GM18508 (cell line): ENCODE data around the gene KCTD3.
A peak's percentile ranks its signal among the peaks of the same experiment; 100 is the strongest.

Experiments used
- ATAC-seq: cut with Tn5 transposase; IDR thresholded peaks from one replicate; pipeline ENCODE4 v1.9.1; 2021; ENCODE audit warnings: moderate number of reproducible peaks; ENCODE audit not compliant: insufficient read depth, unreplicated experiment

Gene KCTD3

DNA sequence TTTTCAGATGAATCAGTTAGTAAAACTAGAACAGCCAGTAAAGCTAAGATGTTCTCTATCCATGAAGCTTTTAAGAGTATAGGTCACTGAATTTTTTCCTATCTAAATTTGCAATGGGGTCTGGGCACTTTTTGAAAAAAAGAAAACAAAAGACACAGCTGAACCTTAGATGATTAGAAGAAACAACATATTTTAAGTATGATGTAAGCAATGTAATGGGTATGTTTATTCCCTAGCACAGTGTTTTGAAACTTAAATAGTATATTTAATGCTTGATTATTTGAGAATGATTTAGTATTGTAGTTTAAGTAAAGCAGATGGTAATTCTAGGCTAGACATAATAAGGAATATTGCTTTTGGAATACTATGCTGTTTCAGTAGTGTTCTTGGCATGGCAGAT, 36.2 kb downstream of the KCTD3 start:
- ATAC-seq = no peak

DNA sequence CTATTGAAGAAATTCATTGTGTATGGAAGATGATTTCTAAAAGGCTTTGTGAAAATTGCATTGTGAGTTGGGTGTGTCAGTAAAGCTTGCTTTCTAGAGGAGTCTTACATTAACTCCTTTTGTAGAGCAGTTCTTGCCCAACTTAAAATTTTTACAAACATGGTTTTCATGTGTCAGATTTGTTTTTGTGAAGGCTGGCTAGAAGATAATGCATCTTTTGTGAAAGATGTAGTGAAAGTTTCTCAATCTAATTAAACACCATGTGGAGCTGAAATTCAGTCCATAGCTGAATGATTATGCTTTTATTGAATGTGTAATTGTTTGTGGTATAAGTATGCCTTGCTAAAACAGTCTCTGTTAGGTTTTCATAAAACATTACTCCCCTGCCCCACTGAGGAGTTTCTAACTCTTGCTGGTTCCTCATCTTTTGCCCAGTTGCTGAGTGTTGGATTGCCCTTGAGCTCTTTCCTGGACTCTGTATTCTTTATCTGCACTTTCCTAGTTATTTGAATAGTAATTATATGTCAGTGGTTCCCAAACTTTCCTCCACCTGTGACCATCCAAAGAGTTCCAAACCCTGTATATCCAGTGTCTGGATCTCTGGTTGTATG, 38.0 kb downstream of the KCTD3 start:
- no peak for ATAC-seq

DNA sequence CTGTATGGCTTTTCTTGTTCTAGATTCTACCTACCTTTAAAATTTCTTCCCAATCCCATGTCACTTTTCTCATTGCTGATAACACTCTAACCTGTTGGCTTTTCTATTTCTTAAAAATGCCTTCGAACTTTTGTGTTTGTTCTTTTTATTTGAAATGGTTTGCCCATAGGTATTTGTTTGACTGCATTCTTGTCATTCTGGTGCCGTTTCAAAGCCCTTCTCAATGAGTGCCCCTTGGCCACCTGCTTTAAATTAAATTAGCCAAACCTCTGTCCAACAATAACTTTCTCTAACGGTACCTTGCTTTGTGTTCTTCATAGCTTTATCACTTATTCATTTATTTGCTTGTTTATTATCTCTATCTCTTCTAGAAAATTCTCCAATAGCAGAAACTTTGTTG, 38.9 kb downstream of the KCTD3 start:
- no peak for ATAC-seq

DNA sequence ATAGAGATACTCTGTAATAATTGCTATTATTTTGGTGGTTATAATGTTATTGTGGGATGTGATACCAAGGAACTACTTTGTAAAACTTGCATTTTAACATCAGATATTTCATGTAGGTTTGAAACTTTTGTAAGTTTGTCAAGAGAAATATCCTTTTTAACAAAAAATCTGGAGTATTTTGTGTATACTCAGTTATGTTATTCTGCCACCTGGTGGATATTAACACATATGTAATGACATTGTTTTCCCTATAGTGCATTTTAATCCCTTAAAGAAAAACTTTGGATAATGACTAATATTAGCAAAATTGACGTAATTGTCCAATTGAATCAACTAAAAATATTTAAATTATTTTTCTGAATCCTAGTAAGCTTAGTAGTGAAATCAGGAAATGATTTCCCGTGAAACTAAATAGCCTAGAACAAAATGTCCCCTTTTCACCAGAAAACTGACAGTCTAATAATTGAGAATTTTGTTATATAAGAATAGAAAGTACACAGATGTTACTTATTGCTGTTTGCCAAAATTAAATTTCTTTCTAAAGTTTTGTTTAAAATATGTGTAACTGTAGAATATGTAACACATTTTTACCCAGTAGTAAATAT, 39.6 kb downstream of the KCTD3 start:
- peak; percentile 59 for ATAC-seq

DNA sequence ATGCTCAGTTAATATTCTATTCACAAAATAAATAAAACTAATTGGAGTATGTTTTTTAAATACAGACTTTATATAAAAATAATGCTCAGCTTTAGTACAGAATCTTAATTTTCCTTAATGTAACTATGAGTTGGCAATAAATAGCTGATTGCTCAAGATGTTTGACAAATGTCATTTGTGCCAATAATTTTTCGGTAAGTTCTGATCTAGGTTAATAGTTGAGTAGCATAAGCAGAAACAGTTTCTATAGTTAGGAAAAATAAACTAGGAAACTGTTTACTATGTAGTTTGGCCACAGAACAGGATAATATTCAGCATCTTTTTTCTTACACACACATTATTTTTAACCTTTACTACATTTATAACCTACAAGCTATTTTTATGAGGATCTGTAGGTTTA, 40.3 kb downstream of the KCTD3 start:
- ATAC-seq = no peak

DNA sequence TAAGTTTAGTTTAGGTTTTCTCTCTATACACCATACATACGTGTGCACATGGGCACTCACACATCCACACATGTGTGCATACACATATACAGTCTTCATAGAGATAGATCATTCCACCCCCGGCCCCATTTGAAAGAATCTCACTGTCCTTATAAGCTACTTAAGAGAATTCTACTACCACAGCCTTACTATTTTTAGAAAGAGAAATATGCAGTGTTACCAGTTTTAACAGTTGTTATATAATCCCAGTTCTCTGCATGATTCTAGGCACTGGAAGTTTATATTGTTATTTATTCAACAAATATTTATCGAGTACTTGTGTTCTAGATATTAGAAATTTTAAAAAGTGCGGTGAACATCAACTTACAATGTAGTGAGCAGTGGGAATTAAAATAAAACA, 41.5 kb downstream of the KCTD3 start:
- no peak for ATAC-seq

DNA sequence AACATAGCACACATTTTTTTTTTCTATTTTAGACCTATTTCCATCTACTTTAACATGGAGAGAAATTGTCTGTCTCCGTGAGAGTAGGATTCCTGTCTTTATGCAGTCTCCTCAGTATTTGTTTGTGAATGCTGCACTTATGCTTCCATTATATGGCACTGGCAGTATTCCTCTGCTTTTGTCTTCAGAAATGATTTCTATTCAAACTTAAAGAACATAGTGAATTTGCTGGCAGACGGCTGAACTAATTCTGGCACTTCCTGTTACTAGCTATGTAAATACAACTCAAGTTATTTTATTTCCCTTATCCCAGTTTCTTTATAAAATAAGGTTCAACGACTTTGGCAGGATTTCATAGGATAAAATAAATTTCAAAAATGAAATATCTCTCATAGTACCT, 45.3 kb downstream of the KCTD3 start:
- no peak for ATAC-seq

DNA sequence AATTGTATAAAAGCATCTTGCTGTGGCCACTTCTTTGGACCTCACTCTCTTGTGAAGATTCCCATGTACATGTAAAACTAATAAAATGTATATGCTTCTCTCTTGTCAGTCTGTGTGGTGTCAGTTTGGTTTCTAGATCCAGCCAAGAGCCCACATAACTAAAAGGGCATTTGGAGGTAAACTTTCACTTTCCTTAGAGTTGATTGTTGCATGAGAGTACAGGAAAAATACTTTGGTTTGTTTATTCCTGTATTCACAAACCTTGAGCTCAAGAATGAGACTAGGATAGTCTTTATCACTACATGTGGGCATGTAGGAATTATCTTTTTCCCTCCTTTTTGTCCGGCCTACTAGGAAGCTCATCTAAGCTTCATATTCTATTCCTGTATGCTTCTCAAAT, 50.9 kb downstream of the KCTD3 start:
- no peak for ATAC-seq

DNA sequence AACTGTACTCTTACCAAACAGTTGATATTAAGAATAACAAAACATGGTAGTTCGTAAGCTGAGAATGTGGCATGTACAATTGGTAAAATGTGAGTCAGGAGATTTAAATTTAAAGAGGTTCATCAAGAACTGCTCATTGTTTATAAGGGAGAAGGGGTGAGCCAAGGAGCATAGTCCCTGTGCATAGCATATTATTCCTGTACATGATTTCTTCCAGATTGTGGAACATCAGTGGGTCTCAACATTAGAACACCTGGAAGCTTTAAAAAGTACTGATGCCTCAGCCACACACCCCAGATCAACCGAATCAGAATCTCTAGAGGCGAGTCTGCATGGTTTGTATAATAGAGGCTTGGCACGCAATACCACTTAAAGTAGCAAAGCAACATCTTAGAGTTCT, 56.1 kb downstream of the KCTD3 start:
- ATAC-seq = no peak

DNA sequence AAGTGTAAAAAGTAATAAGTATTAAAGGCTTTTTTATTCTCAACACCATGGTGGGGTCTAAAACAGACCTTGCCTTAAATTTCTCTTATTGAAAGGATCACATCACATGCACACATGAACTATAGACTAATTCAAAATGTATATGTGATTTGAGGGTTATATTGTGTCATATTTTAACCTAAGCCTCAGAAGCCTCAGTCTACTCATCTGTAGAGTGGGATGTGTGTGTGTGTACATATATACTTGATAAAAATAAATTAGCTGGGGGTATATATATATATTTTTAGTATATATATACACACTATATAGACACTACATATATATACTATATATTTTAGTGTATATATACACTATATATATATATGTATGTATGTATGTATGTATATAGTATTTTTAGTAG, 58.8 kb downstream of the KCTD3 start:
- ATAC-seq = no peak

DNA sequence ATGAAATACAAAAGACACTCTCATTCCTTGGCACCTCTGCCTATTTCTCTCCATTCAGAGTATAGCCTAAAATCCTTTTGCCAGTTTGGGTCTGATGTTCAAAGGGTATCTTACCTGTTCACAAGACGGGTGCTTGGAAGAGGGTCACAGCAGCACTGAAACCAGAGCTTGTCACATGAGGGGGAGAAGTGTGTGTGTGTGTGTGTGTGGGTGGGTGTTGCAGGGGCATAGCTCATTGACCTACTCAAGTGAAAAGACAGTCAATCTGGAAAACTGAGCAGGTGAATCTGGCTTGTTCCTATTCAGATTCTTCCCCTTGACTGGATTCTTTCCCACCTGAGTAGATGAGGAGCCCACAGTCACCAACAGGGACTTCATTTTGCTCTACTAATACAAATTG, 63.9 kb downstream of the KCTD3 start:
- ATAC-seq = no peak

DNA sequence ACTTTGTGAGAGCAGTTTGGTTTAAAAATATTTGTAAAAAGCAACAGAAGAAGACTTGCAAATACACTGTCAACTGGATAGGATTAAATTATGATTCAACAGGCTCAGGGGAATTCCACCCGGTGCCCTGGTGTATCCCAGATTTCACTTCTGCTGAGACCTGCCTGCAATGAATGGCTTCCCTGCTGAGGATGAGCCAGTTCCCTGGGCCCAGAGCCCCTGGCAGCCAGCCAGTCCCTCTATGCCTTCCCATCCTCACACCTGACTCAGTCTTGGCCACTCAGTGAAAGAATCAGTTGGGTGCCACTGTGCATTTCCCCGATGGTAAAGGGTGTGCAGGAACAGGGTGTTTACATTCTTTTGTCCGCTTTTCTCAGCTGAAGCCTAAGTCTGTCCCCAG, 64.4 kb downstream of the KCTD3 start:
- ATAC-seq = no peak

DNA sequence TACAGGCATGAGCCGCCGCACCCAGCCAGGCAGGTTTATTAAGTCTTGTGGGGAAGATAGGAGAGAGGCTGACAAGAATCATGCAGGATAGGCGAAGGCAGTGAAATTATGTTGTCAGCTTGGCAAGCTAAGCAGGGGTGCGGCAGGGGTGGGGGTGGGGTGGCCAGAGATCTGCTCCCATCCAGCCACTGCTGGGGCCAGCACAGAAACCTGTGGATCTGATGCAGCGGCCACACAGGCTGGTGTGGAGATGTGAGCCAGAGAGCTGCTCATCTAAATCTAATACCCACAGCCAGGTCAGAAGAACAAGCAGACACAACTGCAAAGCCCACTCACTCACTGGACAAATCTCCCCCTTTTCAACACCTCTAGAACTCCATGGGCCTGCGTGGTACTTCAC, 68.7 kb downstream of the KCTD3 start:
- ATAC-seq = no peak

DNA sequence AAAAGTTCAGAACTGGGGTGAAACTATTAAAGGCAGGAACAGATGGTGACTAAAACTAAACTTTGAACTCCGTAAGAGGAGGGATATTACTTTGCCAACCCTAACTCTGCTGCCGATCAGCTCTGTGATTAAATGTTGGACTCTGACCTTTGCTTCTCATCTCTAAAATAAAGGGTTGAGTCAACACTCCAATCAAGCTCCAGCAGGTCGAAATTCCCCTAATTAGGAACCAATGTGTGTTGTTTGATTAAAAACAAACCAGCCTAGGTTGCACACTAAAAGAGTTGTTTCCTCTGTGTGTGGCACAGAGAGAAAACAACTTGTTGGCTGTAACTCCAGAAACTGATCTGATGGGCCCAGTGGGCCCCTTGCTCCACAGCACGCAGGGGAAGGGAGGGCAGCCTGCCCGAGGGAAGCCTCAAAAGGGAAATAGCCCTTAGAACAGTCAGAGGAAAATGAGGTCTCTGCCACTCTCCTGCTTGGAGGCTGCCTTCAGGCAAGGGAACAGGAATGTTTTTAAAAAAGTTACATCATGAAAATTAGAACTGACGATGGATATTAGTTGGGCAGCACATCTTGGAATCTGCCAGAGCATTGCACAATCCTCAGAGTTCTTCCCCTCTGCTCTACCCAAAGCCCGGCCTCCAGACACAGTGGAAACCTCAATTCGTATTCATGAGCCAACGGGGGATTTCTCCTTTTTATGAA, 69.3 kb downstream of the KCTD3 start:
- ATAC-seq = no peak

DNA sequence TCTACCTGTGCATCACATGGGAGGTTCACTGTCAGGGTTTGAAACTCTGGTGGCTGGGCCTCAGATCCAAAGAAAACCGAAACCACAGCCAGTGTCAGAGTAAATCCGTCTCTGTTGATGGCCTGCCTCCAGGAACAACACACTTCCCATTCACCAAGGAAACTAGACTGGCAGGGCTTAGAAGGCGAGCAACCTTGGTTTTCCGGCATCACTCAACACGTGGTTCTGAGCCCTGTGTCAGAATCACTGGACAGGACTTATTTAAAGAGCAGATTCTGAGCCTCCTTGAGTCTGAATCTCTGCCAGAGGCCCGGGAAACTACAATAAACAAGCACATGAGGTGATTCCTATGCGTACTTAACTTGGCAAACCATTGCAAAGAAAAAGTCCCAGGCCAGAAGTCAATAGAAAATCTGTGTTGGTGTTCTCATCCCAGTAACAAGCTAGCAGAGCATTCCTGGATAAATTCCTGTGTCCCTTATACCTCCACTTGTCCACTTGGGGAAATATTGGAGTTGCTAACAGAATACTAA, 70.0 kb downstream of the KCTD3 start:
- no peak for ATAC-seq

DNA sequence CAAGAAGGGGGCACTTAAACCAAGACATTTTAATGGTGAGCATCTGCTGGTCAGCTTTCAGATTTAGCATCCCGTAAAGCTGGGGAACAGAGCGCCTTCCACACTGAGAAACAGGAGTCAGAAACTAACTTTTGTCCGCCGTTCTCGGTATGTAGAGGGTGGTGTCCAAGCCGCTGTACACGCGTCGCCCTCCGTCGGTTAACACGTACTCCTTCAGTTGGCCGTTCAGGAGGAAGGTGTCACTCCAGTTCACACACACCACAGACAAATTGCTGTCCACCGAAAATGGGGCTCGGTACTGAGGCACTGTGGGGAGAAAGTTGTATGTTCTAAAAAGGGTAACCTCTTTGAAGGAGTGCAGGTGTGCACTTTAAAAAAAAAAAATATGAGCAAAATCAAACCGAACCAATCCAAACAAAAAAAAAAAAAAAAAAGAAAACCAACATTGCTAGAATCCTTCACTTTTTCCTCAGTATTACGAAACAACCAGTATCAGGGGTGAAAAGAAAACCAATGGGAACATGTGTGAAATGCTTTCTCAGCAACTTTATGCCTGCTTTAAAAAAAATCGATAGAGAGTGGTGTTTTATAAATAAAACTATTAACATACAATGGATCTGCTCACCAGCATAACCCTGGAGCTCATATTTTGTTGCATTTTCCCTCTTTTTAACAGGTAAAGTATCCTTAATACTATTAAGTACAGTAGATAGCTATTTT, 73.5 kb downstream of the KCTD3 start:
- no peak for ATAC-seq

DNA sequence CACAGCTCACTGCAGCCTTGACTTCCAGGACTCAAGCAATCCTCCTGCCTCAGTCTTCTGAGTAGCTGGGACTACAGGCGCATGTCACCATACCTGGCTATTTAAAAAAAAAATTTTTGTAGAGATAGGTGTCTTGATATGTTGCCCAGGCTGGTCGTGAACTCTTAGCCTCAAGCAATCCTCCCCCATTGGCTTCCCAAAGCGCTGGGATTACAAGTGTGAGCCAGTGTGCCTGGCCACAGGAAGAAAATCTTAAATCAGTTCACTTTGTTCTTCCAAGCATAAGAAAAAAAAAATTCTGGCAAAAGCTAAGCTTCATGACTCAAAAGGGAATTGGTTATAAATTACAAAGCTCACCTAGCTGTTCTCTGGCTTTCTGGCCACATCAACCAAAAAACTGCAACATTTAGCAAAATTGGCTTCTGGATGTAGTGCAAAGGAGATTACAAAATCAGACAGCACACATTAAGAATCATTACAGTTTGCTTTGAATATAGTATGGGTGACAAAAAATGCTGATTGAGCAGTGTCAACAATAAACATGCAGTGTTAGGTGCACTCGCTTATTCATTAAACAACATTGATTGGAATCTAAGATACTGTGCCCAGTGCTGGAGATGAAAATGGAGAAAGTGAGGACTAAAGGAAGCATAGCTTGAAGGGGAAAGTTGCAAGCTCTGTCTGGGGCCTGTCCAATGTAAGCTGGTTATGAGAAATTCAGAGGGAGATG, 76.7 kb downstream of the KCTD3 start:
- no peak for ATAC-seq

DNA sequence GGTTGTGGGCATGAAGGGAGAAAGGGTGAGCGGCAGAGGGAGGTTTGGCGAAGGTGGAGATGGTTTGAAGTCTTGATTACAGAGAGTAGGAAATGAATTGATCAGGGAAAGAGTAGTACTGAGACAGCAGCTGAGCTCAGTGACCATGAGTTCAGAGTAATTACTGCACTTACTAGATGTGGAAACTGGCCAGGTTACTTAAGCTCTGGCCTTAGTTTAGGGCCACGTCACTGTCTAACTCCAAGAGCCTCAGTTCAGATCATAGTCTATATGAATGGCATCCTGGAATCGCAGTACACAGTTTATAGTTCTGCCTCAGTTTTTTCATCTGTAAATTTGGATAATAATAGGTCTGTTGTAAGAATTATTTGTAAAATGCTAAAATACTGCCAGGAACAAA, 78.1 kb downstream of the KCTD3 start:
- no peak for ATAC-seq

DNA sequence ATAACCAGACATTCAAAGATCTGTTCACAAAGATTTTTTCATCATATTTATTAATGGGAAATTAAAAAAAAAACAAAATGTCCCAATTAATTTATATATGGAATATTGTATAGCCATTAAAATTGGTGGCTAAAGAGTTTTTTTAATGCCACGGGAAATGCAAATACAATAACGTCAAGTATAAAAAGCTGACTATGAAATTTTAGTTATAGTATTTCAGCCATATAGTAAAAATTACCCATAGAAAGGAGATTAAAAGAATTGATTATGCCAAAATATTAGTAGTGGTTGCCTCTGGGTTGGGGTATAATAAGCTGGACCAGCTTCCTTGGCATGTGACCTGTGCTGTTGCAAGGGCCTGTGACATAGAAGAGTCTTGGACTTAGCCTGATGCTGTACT, 78.8 kb downstream of the KCTD3 start:
- ATAC-seq = no peak

DNA sequence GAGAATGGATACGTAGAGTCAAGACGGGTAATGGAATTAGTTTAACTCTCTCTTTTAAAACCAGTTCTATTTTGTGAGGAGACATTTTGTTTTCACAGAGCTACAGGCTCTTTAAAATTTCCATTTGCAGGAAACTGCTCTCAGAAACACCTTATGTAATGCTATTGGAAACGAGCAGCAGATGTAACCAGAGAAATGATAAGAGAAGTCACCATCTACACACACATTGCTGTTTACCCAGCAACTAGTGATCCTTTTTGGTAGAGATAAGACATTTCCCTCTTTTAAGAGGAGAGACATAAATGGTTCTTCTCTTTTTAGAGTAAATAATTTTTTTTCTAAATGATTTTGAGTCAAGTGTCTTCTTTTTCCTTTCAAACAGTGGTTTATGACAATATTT, 80.6 kb downstream of the KCTD3 start:
- no peak for ATAC-seq
